Activated B cell treated with CpG ODN at 0.5 μM for 24 hours (primary cell): Measurements from ENCODE around the gene GCNA. TPM values are rescaled to one million over a fixed set of nuclear protein-coding genes. Genes with fewer than 3 reads are reported as not detected.
"Not testable (repeated sequence)": the region's sequence is repeated elsewhere in the genome, so short reads cannot be mapped to it uniquely, and the experiment has no call there.

Experiments
- ATAC-seq: fragments of 200-7000 bp; cut with Tn5 transposase; one replicate; pipeline ENCODE4 v1.10.0; 2021; ENCODE audit warnings: low read depth, mild to moderate bottlenecking, moderate library complexity
- CTCF ChIA-PET: fragments of 350-600 bp; sonication (Branson Sonifier 250); formaldehyde crosslinking; loops from one replicate; lab custom pipeline; 2021; ENCODE audit warnings: antibody characterized with exemption; lab: Charles Lee
- POLR2A ChIA-PET: fragments of 350-600 bp; sonication (Branson Sonifier 250); formaldehyde crosslinking; loops from one replicate; lab custom pipeline; 2021; ENCODE audit warnings: antibody characterized with exemption; lab: Charles Lee
- DNase-seq: peaks from one replicate; pipeline ENCODE4 v3.0.0; 2022
- H3K27ac Mint-ChIP-seq: one replicate; pipeline ENCODE4 v1.8.0; 2020; ENCODE audit warnings: mixed read lengths
- H3K27me3 Mint-ChIP-seq: one replicate; pipeline ENCODE4 v1.8.0; 2021; ENCODE audit warnings: mixed read lengths
- H3K36me3 Mint-ChIP-seq: one replicate; pipeline ENCODE4 v1.8.0; 2021; ENCODE audit warnings: low read depth, mixed read lengths
- H3K4me1 Mint-ChIP-seq: one replicate; pipeline ENCODE4 v1.8.0; 2021; ENCODE audit warnings: mixed read lengths
- H3K4me3 Mint-ChIP-seq: one replicate; pipeline ENCODE4 v1.8.0; 2020; ENCODE audit warnings: mild to moderate bottlenecking, mixed read lengths
- H3K9me3 Mint-ChIP-seq: one replicate; pipeline ENCODE4 v1.8.0; 2020; ENCODE audit warnings: mixed read lengths
- CTCF ChIP-seq: fragments of 200-600 bp; IDR thresholded peaks from one replicate; pipeline ENCODE4 v1.8.0; 2022; ENCODE audit warnings: antibody characterized with exemption, mild to moderate bottlenecking
- intact Hi-C: fragments of 100-400 bp; cut with micrococcal nuclease; formaldehyde crosslinking; loops from one replicate; pipeline ENCODE4 v1.15.1; 2024
- total RNA-seq: library from RNA; stranded (reverse); gene quantifications from 2 replicates; pipeline ENCODE4 v1.2.3, GENCODE V29; 2022

GCNA gene
- total RNA-seq, 1 donor from 2014 or later: 4.1 TPM

- no peaks in the 10 kb centered on the region for H3K27me3 Mint-ChIP-seq
- peaks cover 77% of the 10 kb centered on the region for H3K36me3 Mint-ChIP-seq
- CTCF ChIA-PET: no interaction called here
- DNase-seq (no peak), ATAC-seq (no peak)
- POLR2A ChIA-PET: no interaction called here
- H3K4me3 Mint-ChIP-seq: no peak overlapping the region
- H3K27ac Mint-ChIP-seq: no peak overlapping the region
- H3K4me1 Mint-ChIP-seq: no peaks in the 10 kb centered on the region
- H3K9me3 Mint-ChIP-seq: no peaks in the 10 kb centered on the region
- intact Hi-C loops: no loop called here
- no peak for TF ChIP-seq CTCF
Measured at GRCh38 chrX:71565474-71566041, 12.7 kb upstream of the GCNA start.

GRCh38 chrX:71571390-71571789 is 6.8 kb upstream of the GCNA start:
- H3K4me1 Mint-ChIP-seq, POLR2A ChIA-PET, H3K27me3 Mint-ChIP-seq, ATAC-seq, DNase-seq, H3K4me3 Mint-ChIP-seq, H3K27ac Mint-ChIP-seq, CTCF ChIA-PET, H3K9me3 Mint-ChIP-seq: not testable (repeated sequence)
- peaks cover 66% of the 10 kb centered on the region for H3K36me3 Mint-ChIP-seq
- intact Hi-C loops: loop anchor here (5.0 kb wide), 1 partner anchor 81 kb away; no protein-coding TSS in a partner anchor

DNA sequence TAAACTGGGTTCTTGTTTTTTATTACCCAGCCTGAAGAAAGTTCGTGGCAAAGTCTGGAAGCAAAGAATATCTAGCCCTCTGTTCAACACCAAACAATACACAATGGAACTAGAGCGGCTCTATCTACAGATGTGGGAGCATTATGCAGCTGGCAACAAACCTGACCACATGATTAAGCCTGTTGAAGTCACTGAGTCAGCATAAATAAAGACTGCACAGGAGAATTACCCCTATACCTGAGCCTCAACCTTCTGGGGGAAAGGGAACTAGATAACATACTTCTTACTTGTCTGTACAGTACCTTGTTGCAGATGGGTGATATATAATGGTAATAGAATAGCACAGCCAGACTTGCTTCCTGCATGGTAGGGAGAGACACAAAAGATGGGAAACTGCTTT is 4.6 kb upstream of the GCNA start:
- Mint-ChIP-seq H3K9me3 (no peaks in the 10 kb centered on the region), H3K27ac (no peak overlapping the region), H3K36me3 (peaks cover 57% of the 10 kb centered on the region), H3K27me3 (no peaks in the 10 kb centered on the region), H3K4me3 (no peak overlapping the region), H3K4me1 (no peaks in the 10 kb centered on the region)
- ChIA-PET POLR2A (no interaction called here), CTCF (interaction anchor here (1.1 kb wide), 1 partner anchor 24 kb away, joined by 3 read pairs; no protein-coding TSS in a partner anchor)
- intact Hi-C loops: loop anchor here (5.0 kb wide), 1 partner anchor 79 kb away; no protein-coding TSS in a partner anchor
- DNase-seq: no peak
- ATAC-seq: no peak
- no peak for TF ChIP-seq CTCF

- no peaks in the 10 kb centered on the region for H3K4me1 Mint-ChIP-seq
- no peak for ATAC-seq
- DNase-seq: no peak
- intact Hi-C loops: no loop called here
- ChIA-PET POLR2A (no interaction called here), CTCF (no interaction called here)
- H3K9me3 Mint-ChIP-seq: no peaks in the 10 kb centered on the region
- peaks cover 51% of the 10 kb centered on the region for H3K36me3 Mint-ChIP-seq
- no peaks in the 10 kb centered on the region for H3K27me3 Mint-ChIP-seq
- H3K27ac Mint-ChIP-seq: no peak overlapping the region
- no peak overlapping the region for H3K4me3 Mint-ChIP-seq
- no peak for TF ChIP-seq CTCF
Measured at GRCh38 chrX:71577682-71578081, 555 bp upstream of the GCNA start.

GRCh38 chrX:71579136-71579989 is 1.1 kb downstream of the GCNA start:
- peaks cover 37% of the 10 kb centered on the region for H3K36me3 Mint-ChIP-seq
- TF ChIP-seq CTCF: no peak
- no peaks in the 10 kb centered on the region for H3K27me3 Mint-ChIP-seq
- no peak overlapping the region for H3K4me3 Mint-ChIP-seq
- CTCF ChIA-PET: no interaction called here
- DNase-seq: no peak
- POLR2A ChIA-PET: no interaction called here
- intact Hi-C loops: no loop called here
- no peaks in the 10 kb centered on the region for H3K9me3 Mint-ChIP-seq
- no peaks in the 10 kb centered on the region for H3K4me1 Mint-ChIP-seq
- ATAC-seq: no peak
- no peak overlapping the region for H3K27ac Mint-ChIP-seq
